ENCODE measurements around the gene ST6GALNAC3. TPM values are rescaled to one million over a fixed set of nuclear protein-coding genes. Genes with fewer than 3 reads are reported as not detected.

The ST6GALNAC3 gene
- total RNA-seq, 1 experiment from 2014 or later = 0.03 TPM

- DNase-seq (ENCODE audit: low read depth, low spot score) = no peak
- CTCF ChIA-PET = no interaction called here
- H3K4me3 ChIP-seq (ENCODE audit: low read depth in 2 of 2, low read length in 2 of 2) = no peak overlapping the region
- H3K4me1 ChIP-seq (ENCODE audit: control insufficient read depth, insufficient read depth, low read length) = no peaks in the 10 kb centered on the region
- ATAC-seq = no peak
- no peak overlapping the region for H3K27ac ChIP-seq (ENCODE audit: low read length)
- no peaks in the 10 kb centered on the region for H3K9me3 ChIP-seq (ENCODE audit: control insufficient read depth, insufficient read depth, low read depth, low read length)
- no peaks in the 10 kb centered on the region for H3K27me3 ChIP-seq (ENCODE audit: control insufficient read depth, insufficient read depth, low read length)
- no peaks in the 10 kb centered on the region for H3K36me3 ChIP-seq (ENCODE audit: control insufficient read depth, insufficient read depth, low read length)
- TF ChIP-seq REST (IDR thresholded peaks at IDR 0.05; ENCODE audit: insufficient read depth in 1 of 2, low read depth in 2 of 2, low read length in 1 of 2) (no peak), CTCF (IDR thresholded peaks at IDR 0.05) (no peak)
- POLR2A ChIA-PET = no interaction called here
- in situ Hi-C loops (cut with HindIII; ENCODE audit: low pct_unique_long_range_greater_than_20kb, low sequenced_read_pairs) (no loop called here), intact Hi-C loops (cut with micrococcal nuclease; ENCODE audit: unreplicated experiment) (no loop called here)
- no TSS peak for BruUV-seq (replicated peaks)
These were observed 30.8 kb downstream of the ST6GALNAC3 start for GRCh38 chr1:76105372-76105771.

GRCh38 chr1:76106251-76106650, 31.7 kb downstream of the ST6GALNAC3 start:
- Histone ChIP-seq H3K27me3 (ENCODE audit: control insufficient read depth, insufficient read depth, low read length) (no peaks in the 10 kb centered on the region), H3K9me3 (ENCODE audit: control insufficient read depth, insufficient read depth, low read depth, low read length) (no peaks in the 10 kb centered on the region), H3K4me3 (ENCODE audit: low read depth in 2 of 2, low read length in 2 of 2) (no peak overlapping the region), H3K36me3 (ENCODE audit: control insufficient read depth, insufficient read depth, low read length) (no peaks in the 10 kb centered on the region), H3K4me1 (ENCODE audit: control insufficient read depth, insufficient read depth, low read length) (no peaks in the 10 kb centered on the region), H3K27ac (ENCODE audit: low read length) (no peak overlapping the region)
- DNase-seq (ENCODE audit: low read depth, low spot score) = no peak
- TF ChIP-seq REST (IDR thresholded peaks at IDR 0.05; ENCODE audit: insufficient read depth in 1 of 2, low read depth in 2 of 2, low read length in 1 of 2) = no peak
- TF ChIP-seq TCF7L2 (IDR thresholded peaks at IDR 0.05; ENCODE audit: low read depth, low read length) = no peak
- CTCF ChIA-PET = no interaction called here
- intact Hi-C loops (cut with micrococcal nuclease; ENCODE audit: unreplicated experiment) = no loop called here
- no peak for ATAC-seq
- no TSS peak for BruUV-seq (replicated peaks)
- POLR2A ChIA-PET = no interaction called here
- in situ Hi-C loops (cut with HindIII; ENCODE audit: low pct_unique_long_range_greater_than_20kb, low sequenced_read_pairs) = no loop called here

- Histone ChIP-seq H3K4me1 (ENCODE audit: control insufficient read depth, insufficient read depth, low read length) (no peaks in the 10 kb centered on the region), H3K27ac (ENCODE audit: low read length) (no peak overlapping the region), H3K4me3 (ENCODE audit: low read depth in 2 of 2, low read length in 2 of 2) (no peak overlapping the region), H3K27me3 (ENCODE audit: control insufficient read depth, insufficient read depth, low read length) (no peaks in the 10 kb centered on the region), H3K36me3 (ENCODE audit: control insufficient read depth, insufficient read depth, low read length) (no peaks in the 10 kb centered on the region), H3K9me3 (ENCODE audit: control insufficient read depth, insufficient read depth, low read depth, low read length) (no peaks in the 10 kb centered on the region)
- POLR2A ChIA-PET = no interaction called here
- DNase-seq (ENCODE audit: low read depth, low spot score) = no peak
- in situ Hi-C loops (cut with HindIII; ENCODE audit: low pct_unique_long_range_greater_than_20kb, low sequenced_read_pairs) = no loop called here
- CTCF ChIA-PET = no interaction called here
- intact Hi-C loops (cut with micrococcal nuclease; ENCODE audit: unreplicated experiment) = no loop called here
- no peak for ATAC-seq
- TF ChIP-seq SIN3A (IDR thresholded peaks at IDR 0.05; ENCODE audit: borderline replicate concordance, insufficient read depth, low read depth, low read length) (no peak), POLR2AphosphoS5 (IDR thresholded peaks at IDR 0.05; ENCODE audit: low read depth, low read length) (no peak), REST (IDR thresholded peaks at IDR 0.05; ENCODE audit: insufficient read depth in 1 of 2, low read depth in 2 of 2, low read length in 1 of 2) (no peak), CTCF (IDR thresholded peaks at IDR 0.05) (no peak), TCF7L2 (IDR thresholded peaks at IDR 0.05; ENCODE audit: low read depth, low read length) (no peak)
- BruUV-seq (replicated peaks) = no TSS peak
These were observed 32.2 kb downstream of the ST6GALNAC3 start for GRCh38 chr1:76106719-76107235.
